AG04450 (cell line): Measurements from ENCODE around the gene PAK5. TPM values are rescaled to one million over a fixed set of nuclear protein-coding genes. Genes with fewer than 3 reads are reported as not detected.

Experiments used
- CTCF ChIA-PET: fragments of 300-600, 350-600 bp; formaldehyde crosslinking; extraction: SDS; loops from one replicate; lab custom pipeline; 2022; ENCODE audit warnings: antibody characterized with exemption, inconsistent platforms; lab: Charles Lee
- POLR2A ChIA-PET: fragments of 350-600 bp; formaldehyde crosslinking; extraction: SDS; loops from one replicate; lab custom pipeline; 2021; ENCODE audit warnings: antibody characterized with exemption, inconsistent platforms; lab: Yijun Ruan, JAX
- DNase-seq: peaks from one replicate; pipeline ENCODE4 v3.0.0-alpha.2; 2011; ENCODE audit warnings: low read depth, low spot score
- H3K27ac ChIP-seq: one replicate; pipeline ENCODE4 v1.5.1; 2012; ENCODE audit warnings: low read depth, low read length, control low read depth
- H3K27me3 ChIP-seq: one replicate; pipeline ENCODE4 v1.6.0; 2012; ENCODE audit warnings: low read length; ENCODE audit not compliant: control insufficient read depth, insufficient read depth
- H3K4me3 ChIP-seq: 2 replicates; pipeline ENCODE4 v1.5.1; 2011; ENCODE audit warnings: mild to moderate bottlenecking, low read depth, low read length, control low read depth
- H3K9me3 ChIP-seq: 2 replicates; pipeline ENCODE4 v1.5.1; 2012; ENCODE audit warnings: low read length; ENCODE audit not compliant: control insufficient read depth, insufficient read depth
- CTCF ChIP-seq: IDR thresholded peaks from 2 replicates; pipeline ENCODE4 v1.5.1; 2011; ENCODE audit warnings: low read depth, low read length, control low read depth, inconsistent platforms
- polyA plus RNA-seq: library from polyadenylated mRNA; depleted of rRNA; stranded (reverse); fragments of >200 nt; gene quantifications from 2 replicates; pipeline ENCODE4 v1.2.3, GENCODE V29; 2011

PAK5 gene
- polyA plus RNA-seq, 1 experiment = not detected

- no peak for TF ChIP-seq CTCF
- no peak for DNase-seq
- Histone ChIP-seq H3K9me3 (no peaks in the 10 kb centered on the region), H3K27me3 (peaks cover 13% of the 10 kb centered on the region), H3K27ac (no peak overlapping the region), H3K4me3 (no peak overlapping the region)
- POLR2A ChIA-PET = no interaction called here
- CTCF ChIA-PET = interaction anchor here (0.9 to 9.3 kb wide), 5 partner anchors 10 to 824 kb away, joined by 3 to 606 read pairs (median 7); no protein-coding TSS in a partner anchor
Measured at GRCh38 chr20:9613871-9614270, 225.0 kb downstream of the PAK5 start.

DNA sequence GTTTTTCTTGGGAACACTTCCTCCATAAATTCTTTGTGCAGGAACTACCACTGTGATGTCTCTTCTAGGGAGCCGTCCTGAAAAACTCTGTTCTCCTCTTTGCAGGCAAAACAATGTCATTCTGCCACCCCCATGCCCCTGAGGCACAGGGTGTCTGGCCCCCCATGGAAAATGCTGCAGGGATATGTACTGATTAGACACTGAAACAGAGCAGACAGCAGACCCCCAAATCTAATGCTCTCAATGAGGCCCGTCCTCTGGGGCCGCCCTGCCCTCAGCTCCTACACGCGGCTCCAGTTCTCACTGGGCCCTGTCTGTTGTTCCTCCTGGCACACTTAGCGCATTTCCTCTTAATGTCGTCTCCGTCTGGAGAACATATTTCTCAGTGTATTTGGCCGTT lies 227.0 kb downstream of the PAK5 start:
- CTCF ChIA-PET = interaction anchor here (0.6 to 7.3 kb wide), 3 partner anchors 204 to 861 kb away, joined by 7 to 606 read pairs (median 10); no protein-coding TSS in a partner anchor
- Histone ChIP-seq H3K27ac (no peak overlapping the region), H3K27me3 (peaks cover 13% of the 10 kb centered on the region), H3K4me3 (no peak overlapping the region), H3K9me3 (no peaks in the 10 kb centered on the region)
- POLR2A ChIA-PET = no interaction called here
- no peak for DNase-seq
- TF ChIP-seq CTCF = no peak

DNA sequence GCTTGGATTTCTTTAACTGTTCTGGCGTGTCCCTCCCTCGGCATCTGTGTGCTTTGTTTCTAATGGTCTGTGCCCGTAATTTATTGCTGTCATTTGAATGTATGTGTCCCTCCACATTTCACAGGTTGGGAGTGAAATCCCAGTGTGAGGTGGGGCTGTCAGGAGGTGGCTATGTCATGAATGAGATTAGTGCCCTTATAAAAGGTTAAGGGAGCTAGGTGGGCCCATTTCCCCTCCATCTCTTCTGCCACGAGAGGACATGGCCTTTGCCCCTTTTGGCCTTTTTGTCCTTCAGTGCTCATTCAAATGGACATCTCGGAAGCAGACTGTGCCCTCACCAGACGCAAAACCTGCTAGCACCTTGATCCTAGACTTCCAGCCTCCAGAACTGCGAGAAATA lies 228.2 kb downstream of the PAK5 start:
- ChIA-PET POLR2A (interaction anchor here (0.7 kb wide), 1 partner anchor 202 kb away, joined by 3 read pairs; no protein-coding TSS in a partner anchor), CTCF (interaction anchor here (0.6 to 7.3 kb wide), 25 partner anchors 9 to 1573 kb away, joined by 3 to 606 read pairs (median 8); no protein-coding TSS in a partner anchor)
- Histone ChIP-seq H3K4me3 (no peak overlapping the region), H3K27ac (no peak overlapping the region), H3K27me3 (peaks cover 12% of the 10 kb centered on the region), H3K9me3 (no peaks in the 10 kb centered on the region)
- TF ChIP-seq CTCF = no peak
- no peak for DNase-seq

GRCh38 chr20:9609887-9610502 lies 228.9 kb downstream of the PAK5 start:
- POLR2A ChIA-PET = interaction anchor here (0.6 to 0.7 kb wide), 2 partner anchors 201 to 306 kb away, joined by 3 read pairs; no protein-coding TSS in a partner anchor

More at GRCh38 chr20:9609887-9610502, 228.9 kb downstream of the PAK5 start:
- no peaks in the 10 kb centered on the region for H3K9me3 ChIP-seq
- H3K27ac ChIP-seq = no peak overlapping the region
- peaks cover 8% of the 10 kb centered on the region for H3K27me3 ChIP-seq
- H3K4me3 ChIP-seq = no peak overlapping the region
- peak; percentile 36 for DNase-seq
- CTCF ChIA-PET = interaction anchor here (0.5 to 7.3 kb wide), 83 partner anchors 9 to 1981 kb away, joined by 3 to 606 read pairs (median 5); no protein-coding TSS in a partner anchor
- TF ChIP-seq CTCF = peak; percentile 70
